UCSD-AML1 (cell line): Measurements from ENCODE around the gene LGALS7B.
"Not testable (repeated sequence)": the region's sequence is repeated elsewhere in the genome, so short reads cannot be mapped to it uniquely, and the experiment has no call there.

Source experiments
- DNase-seq: peaks from one replicate; lab custom pipeline; 2025; ENCODE audit not compliant: unreplicated experiment; lab: John Stamatoyannopoulos, UW

Gene LGALS7B

GRCh38 chr19:38793671-38794070 is 4.7 kb downstream of the LGALS7B start:
- DNase-seq: no peak

- no peak for DNase-seq
These were observed 6.5 kb downstream of the LGALS7B start for GRCh38 chr19:38795549-38795948.

- no peak for DNase-seq
These were observed 7.2 kb downstream of the LGALS7B start for GRCh38 chr19:38796154-38796553.

- DNase-seq: not testable (repeated sequence)
These were observed 8.8 kb downstream of the LGALS7B start for GRCh38 chr19:38797781-38798180.

- DNase-seq: no peak
These were observed 10.1 kb downstream of the LGALS7B start for GRCh38 chr19:38799104-38799503.

- no peak for DNase-seq
These were observed 11.8 kb downstream of the LGALS7B start for GRCh38 chr19:38800577-38801347.

- no peak for DNase-seq
These were observed 12.5 kb downstream of the LGALS7B start for GRCh38 chr19:38801359-38802095.

- no peak for DNase-seq
These were observed 14.5 kb downstream of the LGALS7B start for GRCh38 chr19:38803543-38803942.

- no peak for DNase-seq
These were observed 16.2 kb downstream of the LGALS7B start for GRCh38 chr19:38805180-38805579.

GRCh38 chr19:38806371-38806770 is 17.4 kb downstream of the LGALS7B start:
- no peak for DNase-seq

- not testable (repeated sequence) for DNase-seq
These were observed 18.5 kb downstream of the LGALS7B start for GRCh38 chr19:38807374-38808098.

- DNase-seq: no peak
These were observed 19.7 kb downstream of the LGALS7B start for GRCh38 chr19:38808741-38809140.

GRCh38 chr19:38809592-38810252 is 20.7 kb downstream of the LGALS7B start:
- DNase-seq: no peak

- DNase-seq: no peak
These were observed 23.2 kb downstream of the LGALS7B start for GRCh38 chr19:38812009-38812840.

- no peak for DNase-seq
These were observed 23.9 kb downstream of the LGALS7B start, which contains the start of gene LGALS4 for GRCh38 chr19:38812841-38813320. Gene LGALS4, minus strand, starts transcription at chr19:38812945. Its CDS starts 59 bp downstream, at chr19:38812886.

GRCh38 chr19:38813323-38813722 is 24.3 kb downstream of the LGALS7B start:
- no peak for DNase-seq

GRCh38 chr19:38813932-38814331 is 24.9 kb downstream of the LGALS7B start:
- not testable (repeated sequence) for DNase-seq

GRCh38 chr19:38815059-38816001 is 26.3 kb downstream of the LGALS7B start:
- DNase-seq: no peak
